BLaER1 (cell line): ENCODE data around the gene RAB6A.
"Not testable (repeated sequence)": the region's sequence is repeated elsewhere in the genome, so short reads cannot be mapped to it uniquely, and the experiment has no call there.

Experiments
- H3K27ac ChIP-seq: shearing (Covaris generic); formaldehyde crosslinking; 2 replicates; pipeline ENCODE4 v1.8.1; 2022
- H3K27me3 ChIP-seq: shearing (Covaris generic); formaldehyde crosslinking; 2 replicates; pipeline ENCODE4 v1.8.1; 2022
- H3K36me3 ChIP-seq: shearing (Covaris generic); formaldehyde crosslinking; 2 replicates; pipeline ENCODE4 v1.8.1; 2022
- H3K4me1 ChIP-seq: shearing (Covaris generic); formaldehyde crosslinking; 2 replicates; pipeline ENCODE4 v1.8.1; 2022
- H3K4me2 ChIP-seq: shearing (Covaris generic); formaldehyde crosslinking; 2 replicates; pipeline ENCODE4 v1.8.1; 2022
- H3K4me3 ChIP-seq: shearing (Covaris generic); formaldehyde crosslinking; 2 replicates; pipeline ENCODE4 v1.8.1; 2022
- H3K9ac ChIP-seq: shearing (Covaris generic); formaldehyde crosslinking; 2 replicates; pipeline ENCODE4 v1.8.1; 2022
- H3K9me3 ChIP-seq: shearing (Covaris generic); formaldehyde crosslinking; 2 replicates; pipeline ENCODE4 v1.8.1; 2022
- H4K20me1 ChIP-seq: shearing (Covaris generic); formaldehyde crosslinking; 2 replicates; pipeline ENCODE4 v1.8.1; 2022
- Cebpa-rat ChIP-seq: shearing (Covaris generic); IDR thresholded peaks from 2 replicates; pipeline ENCODE4 v1.8.1; 2022

RAB6A gene

GRCh38 chr11:73729594-73730206, 31.2 kb downstream of the RAB6A start:
- Histone ChIP-seq H3K27ac (no peak overlapping the region), H3K9me3 (peaks cover 22% of the 10 kb centered on the region), H3K4me2 (no peak overlapping the region), H3K9ac (no peak overlapping the region), H4K20me1 (peaks cover 62% of the 10 kb centered on the region), H3K36me3 (peaks cover 53% of the 10 kb centered on the region), H3K4me3 (no peak overlapping the region), H3K27me3 (no peaks in the 10 kb centered on the region), H3K4me1 (no peaks in the 10 kb centered on the region)
- TF ChIP-seq Cebpa-rat: no peak

DNA sequence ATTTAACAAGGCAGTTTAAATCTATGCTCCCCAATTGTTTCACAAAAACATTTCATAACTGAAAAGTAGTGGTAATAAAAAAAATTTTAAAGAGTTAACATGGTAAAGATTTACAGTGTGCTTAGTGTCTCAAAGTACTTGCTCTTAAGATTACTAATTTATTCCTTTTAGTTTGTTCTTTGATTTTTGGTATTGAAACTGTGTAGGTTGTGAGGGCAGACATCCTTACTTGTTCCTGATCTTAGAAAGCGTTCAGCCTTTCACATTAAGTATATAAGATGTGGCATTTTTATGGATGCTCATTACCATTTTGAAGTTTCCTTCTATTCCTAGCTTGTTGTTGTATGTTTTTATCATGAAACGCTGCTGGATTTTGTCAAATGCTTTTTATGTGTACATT, 32.9 kb downstream of the RAB6A start:
- no peak overlapping the region for H3K4me2 ChIP-seq
- H3K4me1 ChIP-seq: no peaks in the 10 kb centered on the region
- no peaks in the 10 kb centered on the region for H3K27me3 ChIP-seq
- no peak for TF ChIP-seq Cebpa-rat
- H3K36me3 ChIP-seq: peaks cover 53% of the 10 kb centered on the region
- H3K27ac ChIP-seq: no peak overlapping the region
- no peak overlapping the region for H3K9ac ChIP-seq
- H3K4me3 ChIP-seq: no peak overlapping the region
- peaks cover 48% of the 10 kb centered on the region for H4K20me1 ChIP-seq
- H3K9me3 ChIP-seq: peaks cover 26% of the 10 kb centered on the region

DNA sequence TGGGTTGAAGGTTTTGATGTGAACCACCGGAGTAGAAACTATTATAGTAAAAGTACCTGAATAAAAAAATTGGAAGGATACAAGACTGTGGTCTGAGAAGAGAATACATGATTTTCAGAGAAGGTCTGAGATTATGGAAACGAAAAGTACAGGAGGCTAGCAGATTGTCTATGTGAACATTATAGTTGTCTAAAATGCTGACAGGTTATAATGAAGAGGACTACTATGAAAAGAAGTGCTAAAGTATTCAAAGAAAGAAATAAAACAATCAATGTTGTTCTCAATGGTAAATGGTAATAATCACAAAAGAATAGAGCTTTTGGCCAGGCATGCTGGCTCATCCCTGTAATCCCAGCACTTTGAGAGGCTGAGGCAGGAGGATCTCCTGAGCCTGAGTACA, 34.0 kb downstream of the RAB6A start:
- no peak for TF ChIP-seq Cebpa-rat
- Histone ChIP-seq H4K20me1 (peaks cover 37% of the 10 kb centered on the region), H3K4me2 (no peak overlapping the region), H3K36me3 (peaks cover 53% of the 10 kb centered on the region), H3K27ac (no peak overlapping the region), H3K9me3 (peaks cover 35% of the 10 kb centered on the region), H3K4me1 (no peaks in the 10 kb centered on the region), H3K4me3 (no peak overlapping the region), H3K27me3 (no peaks in the 10 kb centered on the region), H3K9ac (no peak overlapping the region)

GRCh38 chr11:73717136-73717535, 43.7 kb downstream of the RAB6A start:
- Histone ChIP-seq H3K27ac (no peak overlapping the region), H4K20me1 (0 out of 2 replicates have a peak, but pooled peaks cover 8% of the 10 kb centered on the region)

GRCh38 chr11:73716153-73717056, 44.5 kb downstream of the RAB6A start:
- Histone ChIP-seq H3K9me3 (no peaks in the 10 kb centered on the region), H3K4me3 (no peak overlapping the region), H3K36me3 (peaks cover 86% of the 10 kb centered on the region), H3K27me3 (no peaks in the 10 kb centered on the region), H3K27ac (no peak overlapping the region), H3K4me2 (no peak overlapping the region), H3K4me1 (0 out of 2 replicates have a peak, but pooled peaks cover 7% of the 10 kb centered on the region), H4K20me1 (0 out of 2 replicates have a peak, but pooled peaks cover 8% of the 10 kb centered on the region), H3K9ac (no peak overlapping the region)
- TF ChIP-seq Cebpa-rat: no peak

More at GRCh38 chr11:73717136-73717535, 43.7 kb downstream of the RAB6A start:
- 0 out of 2 replicates have a peak, but pooled peaks cover 7% of the 10 kb centered on the region for H3K4me1 ChIP-seq
- peaks cover 83% of the 10 kb centered on the region for H3K36me3 ChIP-seq
- H3K4me3 ChIP-seq: no peak overlapping the region
- no peak for TF ChIP-seq Cebpa-rat
- H3K9ac ChIP-seq: no peak overlapping the region
- H3K9me3 ChIP-seq: peaks cover under 1% of the 10 kb centered on the region; the same call in 1 of the 2 replicates
- no peaks in the 10 kb centered on the region for H3K27me3 ChIP-seq
- H3K4me2 ChIP-seq: no peak overlapping the region

DNA sequence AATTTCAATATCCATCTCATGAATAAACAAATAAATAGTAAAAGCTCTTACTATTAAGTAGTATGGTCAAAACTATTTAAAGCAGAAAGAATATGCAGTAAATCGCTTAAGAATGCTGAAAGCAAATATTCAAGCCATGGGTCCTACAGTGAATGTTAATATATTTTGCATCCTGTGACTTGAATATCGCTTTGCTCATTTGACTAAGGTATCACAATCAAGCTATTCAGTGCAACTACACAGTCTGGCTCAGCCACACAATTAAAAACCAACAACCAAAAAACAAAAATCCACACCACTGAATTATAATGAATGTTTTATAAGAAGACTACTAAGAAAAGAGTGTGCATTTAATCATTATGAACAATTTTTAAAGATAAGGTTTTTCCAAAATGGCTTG, 45.3 kb downstream of the RAB6A start:
- H4K20me1 ChIP-seq: 0 out of 2 replicates have a peak, but pooled peaks cover 8% of the 10 kb centered on the region
- H3K4me2 ChIP-seq: no peak overlapping the region
- H3K27ac ChIP-seq: no peak overlapping the region
- H3K9ac ChIP-seq: no peak overlapping the region
- H3K4me3 ChIP-seq: no peak overlapping the region
- H3K9me3 ChIP-seq: no peaks in the 10 kb centered on the region
- H3K27me3 ChIP-seq: no peaks in the 10 kb centered on the region
- H3K36me3 ChIP-seq: peaks cover 86% of the 10 kb centered on the region
- TF ChIP-seq Cebpa-rat: no peak
- H3K4me1 ChIP-seq: 0 out of 2 replicates have a peak, but pooled peaks cover 7% of the 10 kb centered on the region

- Histone ChIP-seq H3K4me3 (no peak overlapping the region), H4K20me1 (no peaks in the 10 kb centered on the region), H3K4me2 (no peak overlapping the region), H3K9ac (no peak overlapping the region), H3K9me3 (no peaks in the 10 kb centered on the region), H3K36me3 (peaks cover 72% of the 10 kb centered on the region), H3K27me3 (no peaks in the 10 kb centered on the region), H3K4me1 (no peaks in the 10 kb centered on the region), H3K27ac (no peak overlapping the region)
- TF ChIP-seq Cebpa-rat: no peak
Observed at GRCh38 chr11:73710964-73711363, 49.9 kb downstream of the RAB6A start.

DNA sequence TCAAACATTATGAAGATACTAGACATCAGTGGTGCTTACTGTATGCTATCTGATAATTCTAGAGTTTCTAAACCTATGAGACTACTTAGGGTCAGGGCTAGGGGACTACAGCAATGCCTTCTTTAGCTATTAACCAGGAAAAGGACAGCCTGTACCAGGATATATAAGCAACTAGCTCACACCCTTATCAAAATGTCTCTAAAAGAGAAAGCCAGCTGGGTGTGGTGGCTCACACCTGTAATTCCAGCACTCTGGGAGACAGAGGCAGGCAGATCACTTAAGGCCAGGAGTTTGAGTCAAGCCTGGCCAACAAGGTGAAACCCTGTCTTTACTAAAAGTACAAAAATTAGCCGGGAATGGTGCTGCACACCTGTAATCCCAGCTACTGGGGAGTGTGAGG, 55.8 kb downstream of the RAB6A start:
- no peak overlapping the region for H3K4me3 ChIP-seq
- no peak overlapping the region for H3K27ac ChIP-seq
- no peaks in the 10 kb centered on the region for H4K20me1 ChIP-seq
- no peaks in the 10 kb centered on the region for H3K27me3 ChIP-seq
- TF ChIP-seq Cebpa-rat: no peak
- no peak overlapping the region for H3K4me2 ChIP-seq
- no peaks in the 10 kb centered on the region for H3K4me1 ChIP-seq
- H3K9me3 ChIP-seq: no peaks in the 10 kb centered on the region
- peaks cover 75% of the 10 kb centered on the region for H3K36me3 ChIP-seq
- H3K9ac ChIP-seq: no peak overlapping the region

- Histone ChIP-seq H3K9ac (no peak overlapping the region), H3K4me2 (no peak overlapping the region), H3K36me3 (peaks cover 56% of the 10 kb centered on the region), H3K27ac (no peak overlapping the region), H4K20me1 (no peaks in the 10 kb centered on the region), H3K9me3 (no peaks in the 10 kb centered on the region), H3K4me3 (no peak overlapping the region), H3K4me1 (no peaks in the 10 kb centered on the region), H3K27me3 (no peaks in the 10 kb centered on the region)
- TF ChIP-seq Cebpa-rat: no peak
Observed at GRCh38 chr11:73693899-73694525, 66.9 kb downstream of the RAB6A start.

GRCh38 chr11:73680687-73681086, 80.2 kb downstream of the RAB6A start:
- Histone ChIP-seq H3K36me3 (peaks cover 61% of the 10 kb centered on the region), H3K27ac (no peak overlapping the region), H3K4me1 (no peaks in the 10 kb centered on the region), H3K4me3 (no peak overlapping the region), H3K4me2 (no peak overlapping the region), H3K27me3 (no peaks in the 10 kb centered on the region), H3K9me3 (no peaks in the 10 kb centered on the region), H4K20me1 (no peaks in the 10 kb centered on the region), H3K9ac (no peak overlapping the region)
- no peak for TF ChIP-seq Cebpa-rat

DNA sequence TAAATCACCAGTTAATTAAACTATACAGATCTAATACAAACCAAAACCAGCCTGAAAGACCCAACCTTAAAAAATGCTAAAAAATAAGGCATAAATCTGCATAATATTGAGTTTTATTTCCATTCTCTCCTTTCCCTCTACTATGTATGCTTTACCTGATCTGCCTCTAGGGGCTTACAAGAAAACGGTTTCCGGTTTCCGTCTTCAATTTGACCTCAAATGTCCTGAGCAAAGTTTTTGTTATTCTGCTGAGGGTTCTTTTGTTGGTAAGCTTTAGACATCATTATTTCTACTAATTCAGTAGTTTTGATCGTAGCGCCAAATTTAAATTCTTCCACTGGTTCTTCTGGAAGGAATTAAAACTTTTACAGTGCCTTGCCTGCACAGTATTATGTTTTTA, 84.3 kb downstream of the RAB6A start:
- H3K27ac ChIP-seq, H3K9me3 ChIP-seq, H4K20me1 ChIP-seq, H3K4me3 ChIP-seq, H3K4me2 ChIP-seq, H3K27me3 ChIP-seq, H3K4me1 ChIP-seq, H3K9ac ChIP-seq: not testable (repeated sequence)
- peaks cover 40% of the 10 kb centered on the region for H3K36me3 ChIP-seq
